HG03135 (cell line): ENCODE measurements around the gene SAP25.

Experiments used
- ATAC-seq: cut with Tn5 transposase; IDR thresholded peaks from one replicate; pipeline ENCODE4 v1.9.1; 2021; ENCODE audit warnings: mild to moderate bottlenecking, moderate library complexity; ENCODE audit not compliant: unreplicated experiment

The SAP25 gene

GRCh38 chr7:100598425-100598824 lies 24.7 kb upstream of the SAP25 start:
- no peak for ATAC-seq

GRCh38 chr7:100595188-100595587 lies 21.5 kb upstream of the SAP25 start:
- ATAC-seq = no peak

GRCh38 chr7:100591596-100591995 lies 17.9 kb upstream of the SAP25 start:
- no peak for ATAC-seq

- ATAC-seq = no peak
Measured at GRCh38 chr7:100590077-100590737, 16.5 kb upstream of the SAP25 start.

GRCh38 chr7:100589341-100589947 lies 15.7 kb upstream of the SAP25 start:
- no peak for ATAC-seq

GRCh38 chr7:100588438-100588837 lies 14.7 kb upstream of the SAP25 start:
- no peak for ATAC-seq

GRCh38 chr7:100586266-100587025 lies 12.7 kb upstream of the SAP25 start, which contains the start of gene FBXO24:
FBXO24 (plus strand) TSS chr7:100586328; CDS start chr7:100586626, 298 bp downstream.
- ATAC-seq = peak; percentile 82

GRCh38 chr7:100585511-100586265 lies 12.0 kb upstream of the SAP25 start, which contains the start of gene LRCH4:
LRCH4 (minus strand) TSS chr7:100586129; CDS start chr7:100586100, 29 bp downstream.
- peak; percentile 19 for ATAC-seq

- ATAC-seq = no peak
Measured at GRCh38 chr7:100584683-100585510, 11.2 kb upstream of the SAP25 start.

GRCh38 chr7:100584054-100584682 lies 10.5 kb upstream of the SAP25 start:
- no peak for ATAC-seq

- no peak for ATAC-seq
Measured at GRCh38 chr7:100583132-100584053, 9.7 kb upstream of the SAP25 start.

- no peak for ATAC-seq
Measured at GRCh38 chr7:100582650-100583049, 8.9 kb upstream of the SAP25 start.

- no peak for ATAC-seq
Measured at GRCh38 chr7:100582041-100582579, 8.4 kb upstream of the SAP25 start.

GRCh38 chr7:100580466-100581283 lies 7.0 kb upstream of the SAP25 start:
- no peak for ATAC-seq

GRCh38 chr7:100578246-100579183 lies 4.8 kb upstream of the SAP25 start:
- no peak for ATAC-seq

GRCh38 chr7:100577507-100577906 lies 3.8 kb upstream of the SAP25 start:
- no peak for ATAC-seq
